Ascending aorta (tissue), 2 donors: ENCODE data around the gene SV2C. TPM values are rescaled to one million over a fixed set of nuclear protein-coding genes. Genes with fewer than 3 reads are reported as not detected.

Experiments used
- DNase-seq, 2 donors: peaks; one replicate each; pipeline ENCODE4 v3.0.0-alpha.2; 2019; ENCODE audit warnings: low spot score in 2 of 2
- H3K27ac ChIP-seq, 2 donors: fragments of 200-600 bp; sonication (generic); one replicate each; pipeline ENCODE4 v1.5.1; 2016 to 2017; ENCODE audit warnings: mild to moderate bottlenecking in 1 of 2
- H3K27me3 ChIP-seq: fragments of 200-600 bp; sonication (generic); one replicate; pipeline ENCODE4 v1.5.1; 2017
- H3K36me3 ChIP-seq, 2 donors: fragments of 200-600 bp; sonication (generic); one replicate each; pipeline ENCODE4 v1.5.1; 2016
- H3K4me1 ChIP-seq, 2 donors: fragments of 200-600 bp; sonication (generic); one replicate each; pipeline ENCODE4 v1.5.1; 2016 to 2017; ENCODE audit warnings: mild to moderate bottlenecking in 1 of 2
- H3K4me3 ChIP-seq, 2 donors: fragments of 200-600 bp; sonication (generic); one replicate each; pipeline ENCODE4 v1.5.1; 2016 to 2017; ENCODE audit warnings: mild to moderate bottlenecking in 1 of 2
- H3K9me3 ChIP-seq, 2 donors: fragments of 200-600 bp; sonication (generic); one replicate each; pipeline ENCODE4 v1.5.1; 2016
- intact Hi-C: fragments of 100-400 bp; cut with DNase I; formaldehyde crosslinking; loops from one replicate; pipeline ENCODE4 v1.15.1; 2023
- total RNA-seq: library from RNA; depleted of rRNA; stranded (reverse); fragments of >200 nt; gene quantifications from one replicate; pipeline ENCODE4 v1.1.0, GENCODE V29; 2016
- TF ChIP-seq, protein P1 (sequence below), 3 experiments: fragments of 200-600 bp in 2 of 3; fragments of 450-650 bp in 1 of 3; sonication (generic) in 2 of 3; IDR thresholded peaks; one replicate each; pipeline ENCODE4 v1.5.1; 2016 to 2019; ENCODE audit warnings: antibody characterized with exemption in 3 of 3, mild to moderate bottlenecking in 1 of 3, moderate library complexity in 1 of 3

Gene SV2C
- total RNA-seq, 1 donor from 2014 or later: not detected

DNA sequence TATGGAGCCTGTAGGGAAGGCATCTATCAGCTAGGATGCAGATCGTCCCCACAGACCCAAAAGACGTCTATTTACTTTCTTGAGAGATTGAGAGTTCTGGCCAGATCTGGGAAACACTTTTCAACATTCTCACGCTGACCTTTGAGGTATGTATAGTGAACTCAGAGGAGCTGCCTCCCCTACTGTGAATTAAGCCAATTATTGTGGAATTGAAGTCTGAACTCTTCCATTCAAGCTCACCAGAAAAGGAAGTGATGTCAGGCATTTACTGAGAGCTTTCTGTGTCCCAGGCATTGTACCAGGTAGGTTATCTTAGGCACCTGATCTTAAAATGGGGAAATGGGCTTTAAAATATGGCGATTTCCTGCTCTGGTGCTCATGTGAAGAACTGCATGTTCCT, 136.5 kb downstream of the SV2C start:
- TF ChIP-seq, protein P1, sequence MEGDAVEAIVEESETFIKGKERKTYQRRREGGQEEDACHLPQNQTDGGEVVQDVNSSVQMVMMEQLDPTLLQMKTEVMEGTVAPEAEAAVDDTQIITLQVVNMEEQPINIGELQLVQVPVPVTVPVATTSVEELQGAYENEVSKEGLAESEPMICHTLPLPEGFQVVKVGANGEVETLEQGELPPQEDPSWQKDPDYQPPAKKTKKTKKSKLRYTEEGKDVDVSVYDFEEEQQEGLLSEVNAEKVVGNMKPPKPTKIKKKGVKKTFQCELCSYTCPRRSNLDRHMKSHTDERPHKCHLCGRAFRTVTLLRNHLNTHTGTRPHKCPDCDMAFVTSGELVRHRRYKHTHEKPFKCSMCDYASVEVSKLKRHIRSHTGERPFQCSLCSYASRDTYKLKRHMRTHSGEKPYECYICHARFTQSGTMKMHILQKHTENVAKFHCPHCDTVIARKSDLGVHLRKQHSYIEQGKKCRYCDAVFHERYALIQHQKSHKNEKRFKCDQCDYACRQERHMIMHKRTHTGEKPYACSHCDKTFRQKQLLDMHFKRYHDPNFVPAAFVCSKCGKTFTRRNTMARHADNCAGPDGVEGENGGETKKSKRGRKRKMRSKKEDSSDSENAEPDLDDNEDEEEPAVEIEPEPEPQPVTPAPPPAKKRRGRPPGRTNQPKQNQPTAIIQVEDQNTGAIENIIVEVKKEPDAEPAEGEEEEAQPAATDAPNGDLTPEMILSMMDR (IDR thresholded peaks at IDR 0.05): no peak
- intact Hi-C loops: no loop called here

DNA sequence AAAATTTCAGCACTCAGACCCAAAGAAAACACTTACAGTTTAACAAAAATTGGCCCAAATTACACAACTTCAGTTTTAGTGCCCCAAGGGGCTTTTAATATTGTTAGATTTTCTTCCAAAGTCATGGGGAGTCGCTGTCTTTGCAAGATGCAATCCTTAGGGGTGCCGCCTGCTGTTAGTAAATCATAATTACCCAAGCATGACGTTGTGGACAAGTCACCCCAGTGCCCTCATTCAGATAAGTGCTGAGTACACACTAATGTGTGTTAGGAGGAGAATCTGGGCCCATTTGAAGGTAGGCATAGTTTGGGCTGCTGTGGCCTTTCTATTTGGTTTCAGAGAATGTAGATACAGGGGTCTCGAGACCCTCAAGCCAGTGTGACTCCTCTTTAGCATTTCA, 138.1 kb downstream of the SV2C start:
- H3K4me1 ChIP-seq: no peaks in the 10 kb centered on the region
- H3K36me3 ChIP-seq: no peaks in the 10 kb centered on the region
- intact Hi-C loops: no loop called here
- H3K27ac ChIP-seq: no peak overlapping the region
- DNase-seq: no peak
- TF ChIP-seq, protein P1 (IDR thresholded peaks at IDR 0.05): no peak
- H3K9me3 ChIP-seq: no peaks in the 10 kb centered on the region
- H3K4me3 ChIP-seq: no peak overlapping the region
- H3K27me3 ChIP-seq: no peaks in the 10 kb centered on the region

More for the DNA sequence above, 136.5 kb downstream of the SV2C start:
- Histone ChIP-seq H3K9me3 (no peaks in the 10 kb centered on the region), H3K4me1 (no peaks in the 10 kb centered on the region), H3K27me3 (no peaks in the 10 kb centered on the region), H3K4me3 (no peak overlapping the region), H3K27ac (no peak overlapping the region), H3K36me3 (no peaks in the 10 kb centered on the region)
- DNase-seq: no peak

DNA sequence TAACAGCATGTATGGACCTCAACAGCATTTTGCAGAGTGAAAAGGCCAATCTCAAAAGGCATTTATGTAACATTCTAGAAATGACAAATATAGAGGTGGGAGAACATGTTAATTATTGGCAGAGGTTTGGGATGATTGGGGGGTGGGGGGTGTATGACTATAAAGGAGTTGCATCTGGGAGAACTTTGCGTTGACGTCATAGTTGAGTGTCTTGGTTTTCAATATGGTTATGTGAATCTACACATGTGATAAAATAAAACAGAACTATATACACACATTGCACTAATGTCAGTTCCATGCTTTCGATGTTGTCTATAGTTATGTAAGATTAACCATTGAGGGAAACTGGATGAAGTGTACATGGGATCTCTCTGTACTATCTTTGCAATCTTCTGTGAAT, 139.1 kb downstream of the SV2C start:
- TF ChIP-seq, protein P1 (IDR thresholded peaks at IDR 0.05): no peak
- Histone ChIP-seq H3K4me1 (no peaks in the 10 kb centered on the region), H3K9me3 (no peaks in the 10 kb centered on the region), H3K27ac (no peak overlapping the region), H3K27me3 (no peaks in the 10 kb centered on the region), H3K4me3 (no peak overlapping the region), H3K36me3 (no peaks in the 10 kb centered on the region)
- intact Hi-C loops: no loop called here
- no peak for DNase-seq

DNA sequence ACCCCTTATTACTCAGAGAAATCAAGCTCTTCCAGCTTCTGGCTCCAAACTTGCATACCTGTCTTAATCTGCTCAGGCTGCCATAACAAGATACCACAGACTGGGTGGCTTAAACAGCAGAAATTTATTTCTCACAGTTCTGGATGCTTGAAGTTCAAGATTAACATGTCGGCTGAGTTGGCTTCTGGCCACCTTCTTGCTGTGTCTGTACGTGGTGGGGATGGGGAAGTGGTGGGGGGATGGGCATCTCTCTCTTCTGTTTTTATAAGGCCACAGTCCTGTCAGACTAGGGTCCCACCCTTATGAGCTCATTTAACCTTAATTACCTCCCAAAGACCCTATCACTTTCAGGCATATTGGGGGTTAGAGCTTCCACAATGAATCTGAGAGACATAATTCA, 140.5 kb downstream of the SV2C start:
- Histone ChIP-seq H3K27ac (no peak overlapping the region), H3K4me1 (no peaks in the 10 kb centered on the region), H3K27me3 (no peaks in the 10 kb centered on the region), H3K4me3 (no peak overlapping the region), H3K9me3 (no peaks in the 10 kb centered on the region), H3K36me3 (no peaks in the 10 kb centered on the region)
- TF ChIP-seq, protein P1 (IDR thresholded peaks at IDR 0.05): no peak
- no peak for DNase-seq
- intact Hi-C loops: no loop called here

DNA sequence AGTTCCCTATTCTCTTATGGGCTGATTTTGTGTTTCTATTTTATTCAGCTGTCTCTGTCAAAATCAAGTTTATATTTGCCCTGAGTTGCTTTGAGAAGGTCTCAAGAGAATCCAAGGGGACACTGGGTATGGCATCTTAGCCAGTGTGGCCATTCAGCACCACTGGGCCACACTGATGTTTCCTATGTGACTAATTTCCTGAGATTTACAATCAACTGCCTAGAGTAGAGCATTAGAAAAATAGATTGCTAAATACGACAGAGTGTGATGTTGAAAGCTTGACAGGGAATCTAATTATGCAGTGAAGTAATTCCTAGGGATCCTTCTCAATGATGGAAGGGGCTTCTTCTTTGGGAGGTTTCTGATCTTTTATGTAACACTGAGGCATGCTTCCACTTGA, 141.7 kb downstream of the SV2C start:
- no peak overlapping the region for H3K27ac ChIP-seq
- no peak overlapping the region for H3K4me3 ChIP-seq
- no peaks in the 10 kb centered on the region for H3K4me1 ChIP-seq
- DNase-seq: no peak
- TF ChIP-seq, protein P1 (IDR thresholded peaks at IDR 0.05): no peak
- no peaks in the 10 kb centered on the region for H3K36me3 ChIP-seq
- no peaks in the 10 kb centered on the region for H3K27me3 ChIP-seq
- intact Hi-C loops: no loop called here
- no peaks in the 10 kb centered on the region for H3K9me3 ChIP-seq

DNA sequence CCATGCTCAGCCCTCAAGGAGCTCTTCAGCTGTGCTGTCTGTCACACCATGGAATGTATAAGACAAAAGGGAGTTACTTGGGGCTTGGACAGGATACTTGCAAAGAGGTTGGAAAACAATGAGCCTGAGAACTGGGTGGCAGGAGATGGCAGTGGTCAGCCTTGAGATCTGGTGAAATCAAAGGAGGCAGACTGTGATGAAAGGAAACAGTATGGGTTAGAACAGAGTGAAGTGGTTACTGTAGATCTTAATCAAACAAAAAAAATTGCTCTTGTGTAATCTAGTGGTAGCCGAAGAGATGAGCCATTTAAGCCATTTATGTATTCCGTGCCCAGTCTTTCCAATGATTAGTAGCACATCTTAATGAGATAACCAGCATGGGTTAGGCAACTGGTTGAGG, 142.2 kb downstream of the SV2C start:
- Histone ChIP-seq H3K4me1 (no peaks in the 10 kb centered on the region), H3K4me3 (no peak overlapping the region), H3K9me3 (no peaks in the 10 kb centered on the region), H3K27me3 (no peaks in the 10 kb centered on the region), H3K36me3 (no peaks in the 10 kb centered on the region), H3K27ac (no peak overlapping the region)
- DNase-seq: no peak
- intact Hi-C loops: no loop called here
- TF ChIP-seq, protein P1 (IDR thresholded peaks at IDR 0.05): no peak
